ENCODE results near the gene NEDD4L.

The NEDD4L gene

GRCh38 chr18:58341916-58342315 lies 297.9 kb downstream of the NEDD4L start:
- DNase-seq (ENCODE audit: low read depth, low spot score), result no peak
- ChIA-PET POLR2A (no interaction called here), CTCF (interaction anchor here (1.0 to 1.3 kb wide), 2 partner anchors 15 to 546 kb away, joined by 3 read pairs; no protein-coding TSS in a partner anchor)
- no peak overlapping the region for H3K4me3 ChIP-seq (ENCODE audit: low read depth, low read length)
- no peak for TF ChIP-seq CTCF (IDR thresholded peaks at IDR 0.05; ENCODE audit: insufficient read depth, low read length, missing control alignments)

DNA sequence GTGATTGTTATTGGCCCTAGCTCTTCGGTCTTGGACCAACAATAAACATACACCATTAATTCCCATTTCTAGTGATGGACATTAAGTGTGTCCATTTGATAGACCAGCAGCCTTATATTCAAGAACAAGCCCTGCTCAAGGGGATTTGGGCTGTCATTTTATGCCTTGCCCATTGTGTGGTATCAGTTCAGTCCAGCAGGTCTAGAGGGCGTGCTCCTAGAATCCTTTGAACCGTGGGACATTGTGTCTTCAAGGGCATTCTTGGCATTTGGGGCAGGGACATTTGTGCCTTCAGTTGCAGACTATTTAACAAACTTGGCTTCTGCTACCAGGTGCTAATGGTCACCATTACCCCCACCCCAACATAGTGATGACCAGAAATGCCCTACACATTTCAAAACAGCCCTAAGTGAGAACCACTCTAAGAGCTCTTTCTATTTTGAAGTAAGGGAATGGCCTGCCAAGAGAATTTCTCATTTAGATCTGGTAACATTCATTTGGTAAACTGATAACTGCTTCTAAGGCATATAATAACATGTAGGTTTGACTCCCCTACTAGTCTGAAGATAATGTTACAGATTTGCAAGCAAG lies 300.1 kb downstream of the NEDD4L start:
- H3K4me3 ChIP-seq (ENCODE audit: low read depth, low read length), result no peak overlapping the region
- ChIA-PET POLR2A (no interaction called here), CTCF (interaction anchor here (1.5 kb wide), 1 partner anchor 8 kb away, joined by 5 read pairs; no protein-coding TSS in a partner anchor)
- TF ChIP-seq CTCF (IDR thresholded peaks at IDR 0.05; ENCODE audit: insufficient read depth, low read length, missing control alignments), result no peak
- DNase-seq (ENCODE audit: low read depth, low spot score), result no peak

DNA sequence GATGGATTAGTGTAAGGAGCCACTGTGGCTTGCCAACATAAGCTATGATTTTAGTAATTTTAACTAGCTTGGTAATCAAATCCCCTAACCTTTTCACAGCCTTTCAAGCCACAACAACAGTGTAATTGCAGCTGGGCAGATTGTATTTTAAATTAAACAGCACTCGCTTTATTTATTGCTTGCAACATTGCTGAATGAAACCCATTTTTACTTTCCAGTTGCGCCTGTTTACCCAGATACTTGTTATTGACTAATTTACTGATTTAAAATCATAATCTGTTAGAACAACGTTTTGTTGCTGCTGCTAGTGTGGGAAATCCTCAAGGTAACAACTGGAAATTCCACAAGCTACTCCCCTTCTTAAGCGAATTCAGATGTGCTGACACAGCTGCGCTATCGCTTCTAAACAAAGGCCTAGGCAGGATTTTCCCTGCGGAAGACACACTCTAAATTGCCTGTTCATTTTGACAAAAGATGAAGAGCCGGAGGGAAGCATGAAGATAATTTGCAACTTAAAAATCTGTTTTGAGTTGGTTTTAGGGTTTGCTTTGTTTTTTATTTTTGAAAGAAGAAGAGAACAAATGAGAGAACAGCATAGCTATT lies 300.9 kb downstream of the NEDD4L start:
- ChIA-PET CTCF (interaction anchor here (1.5 kb wide), 1 partner anchor 9 kb away, joined by 5 read pairs; no protein-coding TSS in a partner anchor), POLR2A (no interaction called here)
- TF ChIP-seq CTCF (IDR thresholded peaks at IDR 0.05; ENCODE audit: insufficient read depth, low read length, missing control alignments), result no peak
- H3K4me3 ChIP-seq (ENCODE audit: low read depth, low read length), result no peak overlapping the region
- no peak for DNase-seq (ENCODE audit: low read depth, low spot score)

DNA sequence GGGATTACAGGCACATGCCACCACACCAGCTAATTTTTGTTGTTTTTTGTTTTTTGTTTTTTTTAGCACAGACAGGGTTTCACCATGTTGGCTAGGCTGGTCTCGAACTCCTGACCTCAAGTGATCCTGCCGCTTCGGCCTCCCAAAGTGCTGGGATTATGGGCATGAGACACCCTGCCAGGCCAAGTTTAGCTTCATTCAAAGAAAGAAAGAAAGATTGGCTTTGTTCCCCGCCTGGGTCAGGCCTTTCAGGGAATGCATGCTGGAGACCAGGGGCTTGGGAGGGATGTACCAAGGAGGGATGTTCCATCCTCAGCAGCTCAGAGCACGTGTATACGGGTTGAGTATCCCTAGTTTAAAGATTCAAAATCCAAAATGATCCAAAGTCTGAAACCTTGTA lies 301.8 kb downstream of the NEDD4L start:
- no peak overlapping the region for H3K4me3 ChIP-seq (ENCODE audit: low read depth, low read length)
- ChIA-PET POLR2A (no interaction called here), CTCF (no interaction called here)
- no peak for TF ChIP-seq CTCF (IDR thresholded peaks at IDR 0.05; ENCODE audit: insufficient read depth, low read length, missing control alignments)
- no peak for DNase-seq (ENCODE audit: low read depth, low spot score)

DNA sequence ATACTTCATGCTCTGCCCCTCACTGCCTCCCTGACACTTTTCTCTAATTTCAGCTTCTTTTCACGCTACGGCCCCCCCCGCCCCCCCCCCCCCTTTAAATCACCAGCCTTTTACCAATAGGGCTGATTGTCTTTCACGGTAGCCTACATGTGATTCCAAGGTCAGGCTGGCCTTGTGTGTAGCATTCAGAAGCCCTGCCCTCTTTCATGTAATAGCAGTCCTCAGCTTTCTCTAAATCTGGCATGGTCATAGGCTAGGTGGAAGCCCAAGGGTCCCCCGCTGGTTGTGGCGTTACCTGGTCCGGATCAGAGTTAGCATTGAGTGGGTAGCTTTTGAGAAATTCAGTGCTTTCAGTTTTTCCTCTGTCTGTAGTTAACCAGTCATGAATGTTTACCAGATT lies 303.1 kb downstream of the NEDD4L start:
- DNase-seq (ENCODE audit: low read depth, low spot score), result no peak
- no peak for TF ChIP-seq CTCF (IDR thresholded peaks at IDR 0.05; ENCODE audit: insufficient read depth, low read length, missing control alignments)
- ChIA-PET CTCF (interaction anchor here (1.1 to 1.3 kb wide), 2 partner anchors 7 to 10 kb away, joined by 4 read pairs; no protein-coding TSS in a partner anchor), POLR2A (no interaction called here)
- no peak overlapping the region for H3K4me3 ChIP-seq (ENCODE audit: low read depth, low read length)

- DNase-seq (ENCODE audit: low read depth, low spot score), result no peak
- no peak for TF ChIP-seq CTCF (IDR thresholded peaks at IDR 0.05; ENCODE audit: insufficient read depth, low read length, missing control alignments)
- ChIA-PET CTCF (interaction anchor here (0.6 to 1.3 kb wide), 2 partner anchors 9 to 430 kb away, joined by 4 read pairs; no protein-coding TSS in a partner anchor), POLR2A (no interaction called here)
- no peak overlapping the region for H3K4me3 ChIP-seq (ENCODE audit: low read depth, low read length)
These were observed 304.5 kb downstream of the NEDD4L start for GRCh38 chr18:58348517-58348916.

Data from AG04449 (cell line).